ENCODE data around the gene ZNFX1.

DNA sequence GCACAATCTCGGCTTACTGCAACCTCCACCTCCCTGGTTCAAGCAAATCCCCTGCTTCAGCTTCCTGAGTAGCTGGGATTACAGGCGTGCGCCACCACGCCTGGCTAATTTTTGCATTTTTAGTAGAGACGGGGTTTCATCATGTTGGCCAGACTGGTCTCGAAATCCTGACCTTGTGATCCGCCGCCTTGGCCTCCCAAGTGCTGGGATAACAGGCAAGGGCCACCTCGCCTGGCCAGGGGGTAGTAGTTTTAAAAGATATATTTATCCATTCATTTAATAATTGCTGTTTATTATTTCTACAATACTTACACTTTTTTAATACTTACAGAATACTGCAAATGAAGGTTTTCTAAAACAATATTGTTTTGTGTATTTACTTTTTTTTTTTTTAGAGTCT is 74.1 kb downstream of the ZNFX1 start:
- TF ChIP-seq, protein P1, sequence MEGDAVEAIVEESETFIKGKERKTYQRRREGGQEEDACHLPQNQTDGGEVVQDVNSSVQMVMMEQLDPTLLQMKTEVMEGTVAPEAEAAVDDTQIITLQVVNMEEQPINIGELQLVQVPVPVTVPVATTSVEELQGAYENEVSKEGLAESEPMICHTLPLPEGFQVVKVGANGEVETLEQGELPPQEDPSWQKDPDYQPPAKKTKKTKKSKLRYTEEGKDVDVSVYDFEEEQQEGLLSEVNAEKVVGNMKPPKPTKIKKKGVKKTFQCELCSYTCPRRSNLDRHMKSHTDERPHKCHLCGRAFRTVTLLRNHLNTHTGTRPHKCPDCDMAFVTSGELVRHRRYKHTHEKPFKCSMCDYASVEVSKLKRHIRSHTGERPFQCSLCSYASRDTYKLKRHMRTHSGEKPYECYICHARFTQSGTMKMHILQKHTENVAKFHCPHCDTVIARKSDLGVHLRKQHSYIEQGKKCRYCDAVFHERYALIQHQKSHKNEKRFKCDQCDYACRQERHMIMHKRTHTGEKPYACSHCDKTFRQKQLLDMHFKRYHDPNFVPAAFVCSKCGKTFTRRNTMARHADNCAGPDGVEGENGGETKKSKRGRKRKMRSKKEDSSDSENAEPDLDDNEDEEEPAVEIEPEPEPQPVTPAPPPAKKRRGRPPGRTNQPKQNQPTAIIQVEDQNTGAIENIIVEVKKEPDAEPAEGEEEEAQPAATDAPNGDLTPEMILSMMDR (IDR thresholded peaks at IDR 0.05), result no peak
- no peak for TF ChIP-seq EZH2 (IDR thresholded peaks at IDR 0.05; ENCODE audit: borderline replicate concordance, insufficient read depth, low read depth, low read length, poor library complexity, severe bottlenecking)

All from B cell (primary cell).